WERI-Rb-1 (cell line): ENCODE measurements around the gene TNFRSF11A.

Source experiments
- DNase-seq: peaks from one replicate; pipeline ENCODE4 v3.0.0-alpha.2; 2020
- H3K27ac ChIP-seq: fragments of 250-450 bp; sonication (Bioruptor Pico); 2 replicates; pipeline ENCODE4 v1.5.1; 2020; ENCODE audit warnings: mild to moderate bottlenecking, moderate library complexity
- H3K27me3 ChIP-seq: fragments of 250-450 bp; sonication (Bioruptor Pico); 2 replicates; pipeline ENCODE4 v1.5.1; 2021; ENCODE audit warnings: mild to moderate bottlenecking, low read depth, moderate library complexity; ENCODE audit not compliant: insufficient read depth, severe bottlenecking
- H3K36me3 ChIP-seq: fragments of 250-450 bp; sonication (Bioruptor Pico); 2 replicates; pipeline ENCODE4 v1.5.1; 2020; ENCODE audit warnings: mild to moderate bottlenecking, moderate library complexity
- H3K4me3 ChIP-seq: 2 replicates; pipeline ENCODE4 v1.5.1; 2011; ENCODE audit warnings: low read depth, mild to moderate bottlenecking, control low read depth, low read length
- H3K9me3 ChIP-seq: fragments of 250-450 bp; sonication (Bioruptor Pico); 2 replicates; pipeline ENCODE4 v1.5.1; 2021; ENCODE audit warnings: mild to moderate bottlenecking, moderate library complexity; ENCODE audit not compliant: severe bottlenecking
- TF ChIP-seq, protein P1 (sequence below): IDR thresholded peaks from 2 replicates; pipeline ENCODE4 v1.5.1; 2011; ENCODE audit warnings: low read depth, mild to moderate bottlenecking, control low read depth, inconsistent platforms, low read length

TNFRSF11A gene

GRCh38 chr18:62318228-62319180 is 6.6 kb upstream of the TNFRSF11A start:
- TF ChIP-seq, protein P1, sequence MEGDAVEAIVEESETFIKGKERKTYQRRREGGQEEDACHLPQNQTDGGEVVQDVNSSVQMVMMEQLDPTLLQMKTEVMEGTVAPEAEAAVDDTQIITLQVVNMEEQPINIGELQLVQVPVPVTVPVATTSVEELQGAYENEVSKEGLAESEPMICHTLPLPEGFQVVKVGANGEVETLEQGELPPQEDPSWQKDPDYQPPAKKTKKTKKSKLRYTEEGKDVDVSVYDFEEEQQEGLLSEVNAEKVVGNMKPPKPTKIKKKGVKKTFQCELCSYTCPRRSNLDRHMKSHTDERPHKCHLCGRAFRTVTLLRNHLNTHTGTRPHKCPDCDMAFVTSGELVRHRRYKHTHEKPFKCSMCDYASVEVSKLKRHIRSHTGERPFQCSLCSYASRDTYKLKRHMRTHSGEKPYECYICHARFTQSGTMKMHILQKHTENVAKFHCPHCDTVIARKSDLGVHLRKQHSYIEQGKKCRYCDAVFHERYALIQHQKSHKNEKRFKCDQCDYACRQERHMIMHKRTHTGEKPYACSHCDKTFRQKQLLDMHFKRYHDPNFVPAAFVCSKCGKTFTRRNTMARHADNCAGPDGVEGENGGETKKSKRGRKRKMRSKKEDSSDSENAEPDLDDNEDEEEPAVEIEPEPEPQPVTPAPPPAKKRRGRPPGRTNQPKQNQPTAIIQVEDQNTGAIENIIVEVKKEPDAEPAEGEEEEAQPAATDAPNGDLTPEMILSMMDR = no peak
- H3K9me3 ChIP-seq = no peaks in the 10 kb centered on the region
- no peak for DNase-seq
- no peaks in the 10 kb centered on the region for H3K36me3 ChIP-seq
- H3K4me3 ChIP-seq = no peak overlapping the region
- no peaks in the 10 kb centered on the region for H3K27me3 ChIP-seq
- H3K27ac ChIP-seq = no peak overlapping the region

DNA sequence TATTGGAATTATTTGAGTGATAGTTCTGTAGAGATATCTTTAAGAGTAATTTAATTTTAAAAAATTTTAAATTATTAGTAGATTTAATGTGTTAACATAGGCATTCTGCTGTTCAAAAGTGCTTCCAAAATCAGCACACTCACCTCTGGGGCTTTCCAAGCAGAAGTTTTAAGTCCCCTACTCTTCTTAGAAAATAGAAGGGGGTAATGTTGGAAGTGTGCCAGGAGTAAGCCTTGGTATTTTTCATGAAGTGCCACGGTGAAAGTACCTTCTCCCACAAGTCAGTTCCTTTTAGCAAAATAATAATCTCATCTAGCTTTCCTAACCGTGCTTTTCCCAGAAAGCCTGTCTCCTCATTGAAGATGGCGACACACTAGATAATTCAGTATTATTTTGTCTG is 3.9 kb upstream of the TNFRSF11A start:
- TF ChIP-seq, protein P1 = no peak
- Histone ChIP-seq H3K27me3 (no peaks in the 10 kb centered on the region), H3K36me3 (no peaks in the 10 kb centered on the region), H3K4me3 (no peak overlapping the region), H3K27ac (no peak overlapping the region), H3K9me3 (no peaks in the 10 kb centered on the region)
- no peak for DNase-seq

DNA sequence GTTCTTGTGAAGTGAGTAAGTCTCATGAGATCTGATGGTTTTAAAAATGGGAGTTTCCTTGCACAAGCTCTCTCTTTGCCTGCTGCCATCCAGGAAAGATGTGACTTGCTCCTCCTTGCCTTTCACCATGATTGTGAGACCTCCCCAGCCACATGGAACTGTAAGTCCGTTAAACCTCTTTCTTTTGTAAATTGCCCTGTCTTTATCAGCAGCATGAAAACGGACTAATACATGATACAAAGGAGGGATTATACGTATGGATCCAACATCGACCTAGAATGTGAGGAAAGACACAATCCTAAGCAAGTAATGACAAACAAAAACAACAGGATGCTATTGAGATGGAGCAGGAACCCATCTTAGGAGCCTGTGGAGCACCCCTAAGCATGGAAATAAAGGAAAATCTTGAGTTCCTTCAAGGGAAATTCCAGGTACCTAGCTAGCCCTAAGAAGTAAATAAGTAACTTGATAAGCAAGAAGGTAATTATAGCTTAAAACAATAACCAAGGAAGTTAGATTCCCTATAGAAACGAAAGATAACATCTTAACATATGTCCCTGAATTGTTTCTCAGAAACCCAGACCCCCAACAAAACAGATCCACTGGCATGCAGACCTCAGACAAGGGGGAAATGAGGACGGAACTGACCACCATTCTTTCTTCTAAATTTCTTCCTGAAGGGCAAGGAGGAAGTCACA is 1.5 kb upstream of the TNFRSF11A start:
- Histone ChIP-seq H3K27ac (no peak overlapping the region), H3K27me3 (peaks cover 4% of the 10 kb centered on the region), H3K9me3 (no peaks in the 10 kb centered on the region), H3K4me3 (no peak overlapping the region), H3K36me3 (no peaks in the 10 kb centered on the region)
- TF ChIP-seq, protein P1 = no peak
- no peak for DNase-seq

DNA sequence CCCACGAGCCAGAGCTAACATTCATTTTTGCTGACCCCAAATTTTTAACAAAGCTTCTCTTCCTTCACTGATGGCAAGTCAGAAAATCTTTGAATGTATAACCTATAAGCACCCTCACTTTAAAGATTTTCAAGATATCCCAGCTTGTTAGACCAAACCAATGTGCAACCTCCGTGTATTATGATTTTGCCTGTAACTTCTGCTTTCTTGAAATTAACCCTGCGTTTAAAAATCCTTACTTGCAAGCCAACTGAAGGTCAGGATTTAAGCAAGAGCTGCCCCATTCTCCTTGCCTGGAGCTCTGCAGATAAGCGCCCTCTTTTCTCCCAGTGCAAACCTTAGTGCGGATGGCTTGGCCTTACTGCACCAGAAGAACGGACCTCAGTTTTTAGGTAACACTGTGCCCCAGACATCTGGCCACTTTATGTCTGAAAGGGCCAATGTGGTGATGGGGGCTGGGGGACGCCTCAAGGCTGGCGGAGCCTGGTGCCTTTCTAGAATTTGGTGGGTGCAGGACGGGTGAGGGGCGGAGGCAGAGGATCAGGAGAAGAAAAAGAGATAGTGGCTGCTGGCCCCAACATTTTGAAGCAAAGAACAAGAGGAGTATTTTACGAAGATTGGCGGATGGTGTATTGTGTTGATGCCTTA is 805 bp upstream of the TNFRSF11A start:
- DNase-seq = no peak
- Histone ChIP-seq H3K27me3 (peaks cover 4% of the 10 kb centered on the region), H3K9me3 (no peaks in the 10 kb centered on the region), H3K36me3 (no peaks in the 10 kb centered on the region), H3K4me3 (no peak overlapping the region), H3K27ac (no peak overlapping the region)
- TF ChIP-seq, protein P1 = no peak

- peak; percentile 47 for DNase-seq
- H3K27me3 ChIP-seq = peaks cover 4% of the 10 kb centered on the region
- H3K9me3 ChIP-seq = no peaks in the 10 kb centered on the region
- no peaks in the 10 kb centered on the region for H3K36me3 ChIP-seq
- H3K27ac ChIP-seq = peak overlapping the region; percentile 32; the same call in 1 of the 2 replicates
- peak overlapping the region; percentile 85 for H3K4me3 ChIP-seq
- TF ChIP-seq, protein P1 = no peak
Observed at GRCh38 chr18:62325806-62326645, 916 bp downstream of the TNFRSF11A start.
